Nephron (organoid): ENCODE measurements around the gene LHFPL6.
A peak's percentile ranks its signal among the peaks of the same experiment; 100 is the strongest.

Experiments used
- H3K27ac Mint-ChIP-seq, 3 experiments: 2 replicates each; pipeline ENCODE4 v1.8.0; 2020; ENCODE audit warnings: mixed read lengths in 3 of 3, mild to moderate bottlenecking in 2 of 3, moderate library complexity in 1 of 3
- H3K27me3 Mint-ChIP-seq: 2 replicates; pipeline ENCODE4 v1.8.0; 2021; ENCODE audit warnings: low read depth, mild to moderate bottlenecking, moderate library complexity, mixed read lengths
- H3K36me3 Mint-ChIP-seq: 2 replicates; pipeline ENCODE4 v1.8.0; 2020; ENCODE audit warnings: low read depth, mixed read lengths
- H3K4me1 Mint-ChIP-seq: 2 replicates; pipeline ENCODE4 v1.8.0; 2020; ENCODE audit warnings: mixed read lengths
- H3K4me3 Mint-ChIP-seq, 3 experiments: 2 replicates each; pipeline ENCODE4 v1.8.0; 2020; ENCODE audit warnings: mild to moderate bottlenecking in 3 of 3, mixed read lengths in 3 of 3, moderate library complexity in 2 of 3
- H3K9me3 Mint-ChIP-seq: 2 replicates; pipeline ENCODE4 v1.8.0; 2020; ENCODE audit warnings: mixed read lengths
- CTCF ChIP-seq, 3 experiments: fragments of 200-600 bp; sonication (generic); IDR thresholded peaks; one replicate each; pipeline ENCODE4 v1.5.0; 2021; ENCODE audit warnings: antibody characterized with exemption in 3 of 3; ENCODE audit not compliant: unreplicated experiment in 3 of 3

Gene LHFPL6

GRCh38 chr13:39599842-39600241, 3.2 kb downstream of the LHFPL6 start:
- Mint-ChIP-seq H3K9me3 (peaks cover 6% of the 10 kb centered on the region), H3K4me3 (peak overlapping the region; percentile 87 to 98 (median 93)), H3K27ac (peak overlapping the region; percentile 79 to 94 (median 92)), H3K4me1 (peaks cover 65% of the 10 kb centered on the region), H3K36me3 (peaks cover 8% of the 10 kb centered on the region), H3K27me3 (no peaks in the 10 kb centered on the region)
- TF ChIP-seq CTCF (IDR thresholded peaks at IDR 0.05; ENCODE audit: unreplicated experiment in 3 of 3), result no peak

GRCh38 chr13:39599012-39599411, 4.0 kb downstream of the LHFPL6 start:
- H3K9me3 Mint-ChIP-seq, result peaks cover 6% of the 10 kb centered on the region
- peaks cover 62% of the 10 kb centered on the region for H3K4me1 Mint-ChIP-seq
- H3K36me3 Mint-ChIP-seq, result peaks cover 8% of the 10 kb centered on the region
- H3K27me3 Mint-ChIP-seq, result no peaks in the 10 kb centered on the region
- peak overlapping the region; percentile 79 to 94 (median 92) for H3K27ac Mint-ChIP-seq
- TF ChIP-seq CTCF (IDR thresholded peaks at IDR 0.05; ENCODE audit: unreplicated experiment in 3 of 3), result no peak
- H3K4me3 Mint-ChIP-seq, result peak overlapping the region; percentile 87 to 98 (median 93)

GRCh38 chr13:39597838-39598237, 5.2 kb downstream of the LHFPL6 start:
- peaks cover 6% of the 10 kb centered on the region for H3K9me3 Mint-ChIP-seq
- H3K27ac Mint-ChIP-seq, result peak overlapping the region; percentile 38 to 94 (median 77)
- H3K4me3 Mint-ChIP-seq, result peak overlapping the region; percentile 13 to 72 (median 45)
- peaks cover 8% of the 10 kb centered on the region for H3K36me3 Mint-ChIP-seq
- TF ChIP-seq CTCF (IDR thresholded peaks at IDR 0.05; ENCODE audit: unreplicated experiment in 3 of 3), result no peak
- peaks cover 56% of the 10 kb centered on the region for H3K4me1 Mint-ChIP-seq
- no peaks in the 10 kb centered on the region for H3K27me3 Mint-ChIP-seq

GRCh38 chr13:39596685-39597084, 6.3 kb downstream of the LHFPL6 start:
- TF ChIP-seq CTCF (IDR thresholded peaks at IDR 0.05; ENCODE audit: unreplicated experiment in 3 of 3), result no peak
- Mint-ChIP-seq H3K9me3 (peaks cover 9% of the 10 kb centered on the region), H3K4me1 (peaks cover 48% of the 10 kb centered on the region), H3K27me3 (no peaks in the 10 kb centered on the region), H3K4me3 (peak overlapping the region in 1 of 3 experiments; percentile 52), H3K27ac (peak overlapping the region; percentile 12 to 94 (median 58)), H3K36me3 (peaks cover 8% of the 10 kb centered on the region)

- no peak for TF ChIP-seq CTCF (IDR thresholded peaks at IDR 0.05; ENCODE audit: unreplicated experiment in 3 of 3)
- Mint-ChIP-seq H3K27ac (no peak overlapping the region), H3K4me3 (peak overlapping the region in 1 of 3 experiments; percentile 9), H3K9me3 (peaks cover 9% of the 10 kb centered on the region), H3K4me1 (peaks cover 48% of the 10 kb centered on the region), H3K36me3 (peaks cover 8% of the 10 kb centered on the region), H3K27me3 (no peaks in the 10 kb centered on the region)
Measured at GRCh38 chr13:39596176-39596575, 6.8 kb downstream of the LHFPL6 start.

- H3K4me1 Mint-ChIP-seq, result peaks cover 14% of the 10 kb centered on the region
- TF ChIP-seq CTCF (IDR thresholded peaks at IDR 0.05; ENCODE audit: unreplicated experiment in 3 of 3), result no peak
- no peak overlapping the region for H3K27ac Mint-ChIP-seq
- H3K4me3 Mint-ChIP-seq, result no peak overlapping the region
- peaks cover 4% of the 10 kb centered on the region for H3K36me3 Mint-ChIP-seq
- H3K9me3 Mint-ChIP-seq, result peaks cover 7% of the 10 kb centered on the region
- no peaks in the 10 kb centered on the region for H3K27me3 Mint-ChIP-seq
Measured at GRCh38 chr13:39590466-39591036, 12.4 kb downstream of the LHFPL6 start.
